Activated CD4-positive, alpha-beta T cell treated with anti-CD3 and anti-CD28 coated beads for 1 hour (primary cell): ENCODE measurements around the gene NPIPA1.
A peak's percentile ranks its signal among the peaks of the same experiment; 100 is the strongest.
"Not testable (repeated sequence)": the region's sequence is repeated elsewhere in the genome, so short reads cannot be mapped to it uniquely, and the experiment has no call there.

Experiments
- DNase-seq: peaks from one replicate; pipeline ENCODE4 v3.0.0-alpha.2; 2020

The NPIPA1 gene

DNA sequence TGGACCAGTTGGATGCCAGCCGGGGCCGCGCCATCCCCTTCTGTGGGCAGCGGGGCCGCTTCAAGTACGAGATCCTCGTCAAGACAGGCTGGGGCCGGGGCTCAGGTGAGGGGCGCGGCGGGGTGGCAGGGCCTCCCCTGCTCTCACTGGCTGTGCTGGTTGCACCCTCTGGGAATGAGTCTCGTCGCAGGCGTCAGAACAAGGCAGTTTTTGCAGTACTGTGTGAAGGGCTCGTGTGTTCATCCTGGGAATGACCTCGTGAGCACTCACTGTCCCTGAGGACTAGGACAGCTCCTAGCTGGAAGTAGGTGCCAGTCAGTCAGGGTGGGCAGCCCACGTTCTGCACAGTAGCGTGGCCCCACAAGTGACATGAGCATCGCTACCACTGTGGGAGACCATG, 6.3 kb upstream of the NPIPA1 start:
- DNase-seq = not testable (repeated sequence)

DNA sequence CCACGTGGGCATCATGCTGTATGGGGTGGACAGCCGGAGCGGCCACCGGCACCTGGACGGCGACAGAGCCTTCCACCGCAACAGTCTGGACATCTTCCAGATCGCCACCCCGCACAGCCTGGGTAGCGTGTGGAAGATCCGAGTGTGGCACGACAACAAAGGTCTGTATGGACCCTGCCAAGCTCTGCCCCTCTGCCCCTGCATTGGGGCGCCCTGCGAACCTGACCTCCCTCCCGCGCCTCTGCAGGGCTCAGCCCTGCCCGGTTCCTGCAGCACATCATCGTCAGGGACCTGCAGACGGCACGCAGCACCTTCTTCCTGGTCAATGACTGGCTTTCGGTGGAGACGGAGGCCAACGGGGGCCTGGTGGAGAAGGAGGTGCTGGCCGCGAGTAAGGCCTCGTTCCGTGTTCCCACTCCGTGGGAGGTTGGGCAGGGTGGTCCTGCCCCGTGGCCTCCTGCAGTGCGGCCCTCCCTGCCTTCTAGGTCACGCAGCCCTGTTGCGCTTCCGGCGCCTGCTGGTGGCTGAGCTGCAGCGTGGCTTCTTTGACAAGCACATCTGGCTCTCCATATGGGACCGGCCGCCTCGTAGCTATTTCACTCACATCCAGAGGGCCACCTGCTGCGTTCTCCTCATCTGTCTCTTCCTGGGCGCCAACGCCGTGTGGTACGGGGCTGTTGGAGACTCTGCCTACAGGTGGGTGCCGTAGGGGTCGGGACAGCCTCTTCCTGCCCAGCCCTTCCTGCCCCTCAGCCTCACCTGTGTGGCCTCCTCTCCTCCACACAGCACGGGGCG, 4.5 kb upstream of the NPIPA1 start:
- not testable (repeated sequence) for DNase-seq

DNA sequence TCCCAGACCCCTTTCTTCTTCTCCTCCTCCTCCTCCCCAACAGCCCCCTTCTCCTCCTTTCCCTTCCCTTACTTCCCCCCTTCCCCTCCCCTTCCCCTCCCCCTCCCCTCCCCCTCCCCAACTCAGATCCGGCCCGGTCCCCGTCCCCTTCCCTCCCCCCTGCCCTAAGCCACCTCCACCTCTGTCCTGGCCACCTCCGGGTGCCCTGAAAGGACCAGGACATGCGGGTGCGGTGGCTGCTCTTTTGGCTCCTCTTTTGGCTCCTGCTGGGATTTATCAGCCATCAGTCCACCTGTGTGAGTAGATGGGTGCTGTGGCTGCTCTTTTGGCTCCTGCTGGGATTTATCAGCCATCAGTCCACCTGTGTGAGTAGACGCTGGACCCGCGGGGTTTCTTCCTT, 751 bp downstream of the NPIPA1 start:
- not testable (repeated sequence) for DNase-seq

DNA sequence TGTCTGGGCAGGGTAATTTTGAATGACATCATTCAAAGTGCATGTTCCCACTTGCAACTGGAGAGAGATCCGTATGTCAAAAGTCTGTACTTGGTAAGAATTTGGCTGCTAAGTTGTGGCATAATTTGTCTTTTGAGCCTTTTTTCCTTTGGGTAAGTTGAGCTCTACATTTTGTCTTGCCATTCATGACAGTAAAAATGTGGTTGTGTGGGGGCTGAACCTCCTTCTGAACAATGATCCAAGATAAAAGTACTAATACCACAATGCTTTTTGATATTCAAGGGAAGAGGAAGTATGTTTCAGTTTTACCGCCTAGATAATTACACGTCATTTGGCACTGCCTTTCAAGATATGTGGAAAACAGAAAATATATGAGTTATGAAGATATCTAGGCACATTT, 5.4 kb downstream of the NPIPA1 start:
- DNase-seq = not testable (repeated sequence)

DNA sequence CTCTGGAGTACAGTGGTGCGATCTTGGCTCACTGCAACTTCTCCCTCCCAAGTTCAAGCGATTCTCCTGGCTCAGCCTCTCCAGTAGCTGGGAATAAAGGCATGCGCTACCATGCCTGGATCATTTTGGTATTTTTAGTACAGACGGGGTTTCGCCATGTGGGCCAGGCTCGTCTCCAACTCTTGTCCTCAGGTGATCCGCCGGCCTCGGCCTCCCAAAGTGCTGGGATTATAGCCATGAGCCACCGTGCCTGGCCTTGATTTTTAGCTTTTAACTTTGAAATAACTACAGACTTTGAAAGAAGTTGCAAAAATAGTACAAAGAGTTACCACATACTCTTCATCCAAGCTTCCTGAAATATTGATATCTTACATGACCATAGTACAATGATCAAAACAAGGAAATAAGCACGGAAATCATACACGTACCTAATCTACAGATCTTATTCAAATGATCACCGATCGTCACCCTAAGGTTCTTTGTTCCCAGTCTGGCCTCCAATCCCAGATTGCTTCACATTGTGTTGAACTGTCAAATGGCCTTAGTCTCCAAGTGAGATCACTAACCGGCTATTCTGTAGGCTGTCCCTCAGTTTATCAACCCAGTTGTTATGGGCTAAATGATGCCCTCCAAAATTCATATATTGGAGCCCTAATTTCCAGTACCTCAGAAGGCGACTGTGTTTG, 18.4 kb downstream of the NPIPA1 start:
- DNase-seq = no peak

DNA sequence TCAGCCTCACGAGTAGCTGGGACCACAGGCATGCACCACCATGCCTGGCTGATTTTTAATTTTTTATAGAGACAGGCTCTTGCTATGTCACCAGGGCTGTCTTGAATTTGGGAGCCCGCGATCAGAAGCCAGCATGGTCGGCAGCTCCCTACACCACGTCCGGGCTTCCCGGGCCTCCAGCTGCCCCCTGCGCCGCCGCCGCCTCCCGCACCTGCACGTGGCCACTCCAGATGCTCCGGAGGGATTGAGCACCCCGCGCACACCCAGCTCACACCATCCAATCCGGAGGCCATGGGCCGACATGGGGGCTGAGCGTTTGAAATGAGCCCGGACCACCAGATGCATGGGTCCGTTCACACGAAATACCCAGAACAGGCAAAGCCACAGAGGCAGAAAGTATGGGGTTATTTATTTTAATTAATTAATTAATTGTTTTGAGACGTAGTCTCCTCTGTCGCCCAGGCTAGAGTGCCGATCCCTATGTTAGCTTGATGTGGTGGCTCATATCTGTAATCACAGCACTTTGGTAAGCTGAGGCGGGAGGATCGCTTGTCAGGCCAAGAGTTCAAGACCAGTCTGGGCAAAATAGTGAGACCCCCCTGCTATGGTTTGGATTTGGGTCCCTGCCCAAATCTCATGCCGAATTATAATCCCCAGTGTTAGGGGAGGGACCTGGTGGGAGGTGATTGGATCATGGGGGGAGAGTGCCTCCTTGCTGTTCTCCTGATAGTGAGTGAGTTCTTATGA, 20.5 kb downstream of the NPIPA1 start:
- DNase-seq = no peak

DNA sequence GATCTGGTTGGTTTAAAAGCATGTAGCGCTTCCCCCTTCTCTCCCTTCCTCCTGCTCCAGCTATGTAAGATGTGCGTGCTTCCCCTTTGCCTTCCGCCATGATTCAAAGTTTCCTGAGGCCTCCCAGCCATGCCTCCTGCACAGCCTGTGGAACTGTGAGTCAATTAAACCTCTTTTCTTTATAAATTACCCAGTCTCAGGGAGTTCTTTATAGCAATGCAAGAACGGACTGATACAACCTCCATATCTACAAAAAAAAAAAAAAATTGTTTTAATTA, 21.0 kb downstream of the NPIPA1 start:
- DNase-seq = no peak

DNA sequence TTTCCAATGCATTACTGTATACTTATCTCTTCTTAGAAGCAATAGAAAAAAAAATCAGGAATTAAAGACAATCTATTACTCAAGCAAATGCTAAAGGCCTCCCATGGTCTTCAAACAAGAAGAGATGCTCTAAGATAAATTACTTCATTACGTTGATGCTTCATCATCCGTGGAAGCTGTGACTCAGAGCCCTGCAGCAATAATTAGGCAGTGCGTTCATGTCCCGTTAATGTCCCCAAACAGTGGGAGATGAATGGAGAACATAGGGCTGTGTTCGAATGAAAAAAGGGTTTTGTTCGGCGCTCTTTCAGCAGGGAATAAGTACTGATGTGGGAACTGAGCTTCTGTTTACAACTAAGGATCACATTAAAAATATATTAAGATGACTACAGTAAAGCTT, 21.7 kb downstream of the NPIPA1 start:
- DNase-seq = no peak

DNA sequence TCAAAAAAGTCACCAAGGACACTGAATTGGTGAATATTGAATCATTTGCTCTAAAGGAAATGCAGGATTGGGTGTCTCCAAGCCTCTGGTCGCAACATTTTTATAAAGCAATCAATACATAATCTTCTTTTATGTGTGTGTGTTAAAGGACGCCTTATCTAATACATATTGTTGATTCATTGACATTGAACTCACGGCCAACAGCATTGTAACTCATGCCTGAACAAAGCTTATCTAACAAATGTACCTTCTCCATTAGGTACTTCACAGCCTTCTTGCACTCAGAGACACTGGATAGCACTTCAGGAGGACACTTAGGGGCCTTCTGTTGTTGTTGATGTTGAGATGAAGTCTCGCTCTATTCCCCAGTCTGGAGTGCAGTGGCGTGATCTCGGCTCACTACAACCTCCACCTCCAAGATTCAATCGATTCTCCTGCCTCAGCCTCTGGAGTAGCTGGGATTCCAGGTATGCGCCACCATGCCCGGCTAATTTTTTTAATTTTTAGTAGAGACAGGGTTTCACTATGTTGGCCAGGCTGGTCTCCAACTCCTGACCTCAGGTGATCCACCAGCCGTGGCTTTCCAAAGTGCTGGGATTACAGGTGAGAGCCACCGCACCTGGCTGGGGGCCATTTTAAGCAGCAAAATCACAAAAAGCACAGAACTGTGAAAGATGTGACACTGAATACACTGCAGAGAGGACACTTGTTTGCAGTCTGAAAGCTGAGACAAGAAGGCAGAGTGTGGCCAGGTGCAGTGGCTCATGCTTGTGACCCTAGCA, 24.4 kb downstream of the NPIPA1 start:
- DNase-seq = no peak

DNA sequence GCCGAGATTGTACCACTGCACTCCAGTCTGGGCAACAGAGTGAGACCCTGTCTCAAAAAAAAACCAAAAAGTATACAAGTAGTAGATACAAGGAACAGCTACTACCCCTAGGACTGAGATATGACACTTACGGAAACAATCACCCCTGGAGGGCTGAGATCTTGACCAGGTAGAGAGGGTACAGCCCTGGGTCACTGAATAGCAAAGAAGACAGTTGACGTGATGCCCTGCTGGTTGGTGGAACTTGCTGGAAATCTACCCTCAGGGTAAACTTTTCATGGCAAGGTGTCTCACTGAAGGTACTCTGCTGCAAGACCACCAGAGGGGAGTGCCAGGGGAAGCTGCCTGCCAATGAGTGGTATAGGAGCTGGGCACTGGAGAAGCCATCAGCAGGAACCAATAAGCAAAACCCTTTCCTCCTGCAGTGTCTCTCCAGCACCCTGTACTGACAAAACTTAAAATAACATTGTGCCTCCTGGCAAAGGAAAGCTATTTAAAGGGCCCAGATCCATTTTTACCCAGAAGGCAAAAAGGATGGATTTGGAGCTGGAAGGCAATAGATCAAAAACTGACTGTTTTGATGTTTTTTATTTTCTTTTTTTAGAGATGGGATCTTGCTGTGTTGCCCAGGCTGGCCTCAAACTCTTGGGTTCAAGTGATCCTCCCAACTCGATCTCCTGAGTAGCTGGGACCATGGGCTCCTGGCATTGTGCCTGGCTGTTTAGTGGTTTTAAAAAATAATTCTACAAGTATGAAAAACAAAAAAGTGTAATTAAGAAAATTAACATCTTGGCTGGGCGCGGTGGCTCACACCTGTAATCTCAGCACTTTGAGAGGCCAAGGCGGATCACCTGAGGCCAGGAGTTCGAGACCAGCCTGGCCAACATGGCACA, 26.3 kb downstream of the NPIPA1 start:
- DNase-seq = no peak

DNA sequence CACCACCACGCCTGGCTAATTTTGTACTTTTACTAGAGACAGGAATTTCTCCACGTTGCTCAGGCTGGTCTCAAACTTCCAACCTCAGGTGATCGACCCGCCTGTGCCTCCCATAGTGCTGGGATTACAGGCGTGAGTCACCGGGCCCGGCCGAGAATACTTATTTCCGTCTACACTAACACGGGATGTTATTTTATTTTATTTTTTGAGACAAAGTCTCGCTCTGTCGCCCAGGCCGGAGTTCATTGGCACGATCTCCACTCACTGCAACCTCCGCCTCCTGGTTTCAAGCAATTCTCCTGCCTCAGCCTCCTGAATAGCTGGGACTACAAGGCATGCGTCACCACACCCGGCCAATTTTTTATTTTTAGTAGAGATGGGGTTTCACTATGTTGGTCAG, 28.1 kb downstream of the NPIPA1 start:
- DNase-seq = no peak

DNA sequence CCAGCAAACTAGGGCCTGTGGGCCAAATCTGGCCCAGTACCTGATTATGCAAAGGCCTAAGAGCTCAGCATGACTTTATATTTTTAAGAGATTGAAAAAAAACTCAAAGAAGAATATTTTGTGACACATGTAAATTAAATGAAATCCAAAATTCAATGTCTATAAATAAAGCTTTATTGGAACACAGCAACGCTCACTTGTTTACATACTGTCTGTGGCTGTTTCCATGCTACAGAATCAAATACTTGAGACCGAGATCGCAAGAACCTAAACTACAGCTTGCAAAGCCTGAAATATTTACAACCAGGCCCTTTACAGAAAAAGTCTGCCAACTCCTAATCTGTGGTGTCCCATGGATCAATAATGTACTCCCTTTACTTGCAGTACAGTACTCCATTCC, 32.6 kb downstream of the NPIPA1 start:
- DNase-seq = not testable (repeated sequence)

DNA sequence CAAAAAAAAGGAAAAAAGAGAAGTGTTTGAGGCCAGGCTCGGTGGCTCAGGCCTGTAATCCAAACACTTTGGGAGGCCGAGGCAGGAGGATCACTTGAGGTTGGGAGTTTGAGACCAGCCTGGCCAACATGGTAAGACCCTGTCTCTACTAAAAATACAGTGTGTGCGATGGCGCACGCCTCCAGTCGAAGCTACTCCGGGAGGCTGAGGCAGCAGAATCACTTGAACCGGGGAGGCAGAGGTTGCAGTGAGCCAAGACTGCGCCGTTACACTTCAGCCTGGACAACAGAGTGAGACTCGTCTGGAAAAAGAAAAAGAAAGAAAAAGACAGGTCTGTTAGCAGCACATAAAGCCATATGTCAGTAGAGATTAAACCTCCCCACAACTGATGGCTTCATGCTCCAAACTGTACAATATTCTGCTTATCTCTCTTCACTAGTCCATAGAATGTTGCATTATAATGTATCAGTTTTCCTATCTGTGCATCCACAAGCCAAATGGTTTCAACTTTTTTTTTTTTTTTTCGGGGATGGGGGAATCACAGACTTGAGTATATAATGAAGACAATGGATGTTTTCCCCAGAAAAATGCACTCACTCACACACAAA, 34.5 kb downstream of the NPIPA1 start:
- DNase-seq = not testable (repeated sequence)

DNA sequence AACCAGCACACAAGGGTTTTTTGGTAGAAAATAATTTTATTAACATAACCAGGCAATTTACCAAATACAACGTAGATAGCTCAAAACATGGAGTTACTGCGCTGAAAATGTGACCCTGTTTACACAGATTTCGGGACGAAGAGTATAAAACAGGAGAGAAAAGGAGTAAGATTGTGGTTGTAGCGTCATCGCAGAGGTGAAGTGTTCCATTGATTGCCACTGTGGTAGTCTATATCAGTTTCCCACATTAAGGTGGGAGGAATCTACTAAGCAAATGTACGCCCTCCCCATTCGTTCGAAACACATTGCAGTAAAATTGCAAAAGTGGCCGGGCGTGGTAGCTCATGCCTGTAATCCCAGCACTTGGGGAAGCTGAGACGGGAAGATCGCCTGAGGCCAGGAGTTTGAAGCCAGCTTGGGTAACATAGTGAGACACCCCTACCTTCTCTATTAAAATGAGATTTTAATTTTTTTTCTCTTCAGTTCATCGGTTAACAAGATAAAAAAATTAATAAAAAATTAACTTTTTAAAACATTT, 36.6 kb downstream of the NPIPA1 start:
- not testable (repeated sequence) for DNase-seq

DNA sequence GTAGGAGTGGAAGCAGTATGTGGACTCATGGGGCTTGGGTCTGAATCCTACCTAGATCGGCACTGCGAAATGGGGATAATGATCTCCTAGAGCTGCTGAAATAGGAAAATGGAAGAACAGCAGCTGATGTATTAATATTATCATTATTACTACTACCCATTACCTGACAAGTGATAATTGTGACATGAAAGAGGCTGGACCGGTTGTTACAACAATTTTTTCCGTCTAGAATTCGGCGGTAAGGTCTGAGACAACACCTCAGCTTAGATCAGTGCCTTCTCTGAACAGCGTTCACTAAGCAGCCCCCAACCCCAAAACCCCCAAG, 37.0 kb downstream of the NPIPA1 start:
- not testable (repeated sequence) for DNase-seq

DNA sequence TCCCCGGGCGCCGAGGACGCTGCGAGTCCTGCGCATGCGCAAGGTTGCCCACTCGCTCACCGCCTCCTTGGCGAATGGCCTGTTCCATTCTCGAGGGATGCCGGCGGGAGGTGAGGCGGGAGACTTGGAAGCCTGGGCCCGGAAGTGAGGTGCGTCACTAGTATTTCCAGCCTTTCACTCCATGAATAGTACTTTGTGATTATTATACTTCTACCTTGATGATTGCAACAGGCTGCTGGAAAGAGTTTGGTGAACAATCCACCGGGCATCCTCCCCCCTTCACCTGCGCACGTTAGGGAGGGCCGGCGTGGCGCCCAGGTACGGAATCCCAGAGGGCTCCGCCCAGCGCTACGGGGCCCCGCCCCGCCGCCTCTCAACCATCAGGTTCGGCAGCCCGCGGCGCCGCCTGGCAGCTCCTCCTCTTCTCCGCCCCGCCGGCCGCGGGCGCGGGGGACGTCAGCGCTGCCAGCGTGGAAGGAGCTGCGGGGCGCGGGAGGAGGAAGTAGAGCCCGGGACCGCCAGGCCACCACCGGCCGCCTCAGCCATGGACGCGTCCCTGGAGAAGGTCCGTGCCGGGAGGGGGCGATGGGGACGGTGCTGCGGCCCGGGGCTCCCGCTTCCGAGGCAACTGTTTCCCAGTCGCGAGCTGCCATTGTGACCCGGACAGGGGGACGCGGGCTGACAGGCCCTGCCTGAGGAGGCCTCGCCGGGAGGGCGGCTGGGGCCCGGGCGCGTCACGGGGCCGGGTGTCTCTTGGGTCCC, 37.6 kb downstream of the NPIPA1 start, which contains the start of gene PDXDC1:
PDXDC1 (plus strand) TSS at position 371 of the 762 bp plus-strand sequence; CDS start at position 545, 174 bp downstream.
- DNase-seq = peak; percentile 95

DNA sequence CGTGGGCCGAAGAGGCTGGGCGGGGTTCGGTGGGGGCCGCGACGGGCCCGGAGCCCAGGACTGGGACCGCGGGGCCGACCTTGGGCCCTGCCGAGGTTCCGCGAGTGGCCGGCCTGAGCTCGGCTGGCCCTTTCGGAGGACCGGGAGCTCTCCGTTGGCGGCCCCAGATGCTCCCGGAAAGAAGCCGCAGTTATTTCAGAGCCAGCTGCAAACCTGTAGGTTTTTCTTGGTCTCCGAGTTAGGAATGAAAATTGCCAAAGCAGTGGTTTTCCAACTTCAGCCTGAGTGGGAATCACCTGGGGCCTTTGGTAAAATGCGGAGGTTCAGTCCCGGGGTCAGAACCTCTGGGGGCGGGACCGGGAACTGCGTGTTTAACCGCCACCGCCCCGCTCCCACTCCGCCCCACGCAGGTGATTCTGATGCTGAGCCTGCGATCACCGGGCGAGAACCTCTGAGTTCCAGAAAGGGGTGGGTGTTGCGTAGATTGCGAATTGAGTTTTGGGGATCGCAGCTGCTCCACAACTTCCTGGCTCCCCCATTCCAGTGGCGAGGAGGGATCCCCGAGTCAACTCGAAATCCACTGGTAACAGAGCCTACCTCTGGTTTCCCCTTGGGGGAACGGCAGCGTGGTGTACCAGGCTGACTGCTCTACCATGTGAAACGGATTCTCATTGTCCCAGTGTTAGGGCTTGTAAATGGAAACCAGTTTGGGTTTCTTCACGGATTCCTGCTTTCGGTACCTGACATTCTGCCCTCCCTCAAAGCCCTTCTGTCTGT, 38.4 kb downstream of the NPIPA1 start:
- DNase-seq = peak; percentile 45

DNA sequence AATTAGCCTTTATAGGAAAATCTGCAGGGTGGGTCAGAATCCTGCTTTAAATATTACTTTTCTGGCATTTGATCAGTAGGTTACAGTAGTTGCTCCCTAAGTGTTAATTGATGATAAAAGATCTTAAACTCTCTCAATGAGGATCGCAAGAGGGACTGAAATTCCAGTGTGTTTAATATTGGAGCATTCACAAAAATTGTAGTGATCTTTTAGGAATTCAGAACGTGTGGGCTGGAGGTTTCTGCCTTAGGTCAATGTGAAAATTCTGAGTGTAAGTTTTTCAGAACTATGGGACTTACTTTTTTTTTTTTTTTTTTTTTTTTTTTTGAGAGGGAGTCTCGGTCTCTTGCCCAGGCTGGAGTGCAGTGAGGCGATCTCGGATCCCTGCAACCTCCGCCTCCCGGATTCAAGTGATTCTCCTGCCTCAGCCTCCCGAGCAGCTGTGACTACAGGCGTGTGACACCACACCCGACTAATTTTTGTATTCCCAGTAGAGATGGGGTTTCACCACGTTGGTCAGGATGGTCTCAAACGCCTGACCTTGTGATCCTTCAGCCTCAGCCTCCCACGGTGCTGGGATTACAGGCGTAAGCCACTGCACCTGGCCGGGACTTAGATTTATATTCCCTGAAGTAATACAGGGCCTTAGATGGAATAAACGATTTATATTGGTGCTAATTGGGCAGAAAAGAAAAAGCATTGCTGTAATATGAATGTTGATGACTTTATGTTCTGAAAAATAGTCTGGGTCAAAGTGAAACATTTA, 39.9 kb downstream of the NPIPA1 start:
- not testable (repeated sequence) for DNase-seq

DNA sequence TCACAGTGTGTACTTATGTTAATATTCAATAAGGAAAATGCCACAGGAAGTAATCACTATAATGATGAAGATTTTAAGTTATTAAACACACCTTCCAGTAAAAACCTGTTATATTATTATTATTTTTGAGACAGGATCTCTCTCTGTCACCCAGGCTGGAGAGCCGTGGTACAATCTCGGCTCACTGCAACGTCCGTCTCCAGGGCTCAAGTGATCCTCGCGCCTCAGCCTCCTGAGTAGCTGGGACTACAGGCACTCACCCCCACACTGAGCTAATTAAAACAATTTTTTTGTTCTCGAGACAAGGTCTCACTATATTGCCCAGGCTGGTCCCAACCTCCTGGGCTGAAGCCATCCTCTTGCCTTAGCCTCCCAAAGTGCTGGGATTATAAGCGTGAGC, 41.0 kb downstream of the NPIPA1 start:
- DNase-seq = not testable (repeated sequence)
